A549 treated with CpdA at 1 μM for 4 hours (cell line): ENCODE data around the gene PARP12. TPM values are rescaled to one million over a fixed set of nuclear protein-coding genes. Genes with fewer than 3 reads are reported as not detected.

Experiments used
- total RNA-seq: library from RNA; stranded (reverse); fragments of 200-300 nt; extraction: Qiagen RNA extraction; gene quantifications from 5 replicates; pipeline ENCODE4 v1.2.3, GENCODE V29; 2022; ENCODE audit warnings: low read depth

The PARP12 gene, protein sequence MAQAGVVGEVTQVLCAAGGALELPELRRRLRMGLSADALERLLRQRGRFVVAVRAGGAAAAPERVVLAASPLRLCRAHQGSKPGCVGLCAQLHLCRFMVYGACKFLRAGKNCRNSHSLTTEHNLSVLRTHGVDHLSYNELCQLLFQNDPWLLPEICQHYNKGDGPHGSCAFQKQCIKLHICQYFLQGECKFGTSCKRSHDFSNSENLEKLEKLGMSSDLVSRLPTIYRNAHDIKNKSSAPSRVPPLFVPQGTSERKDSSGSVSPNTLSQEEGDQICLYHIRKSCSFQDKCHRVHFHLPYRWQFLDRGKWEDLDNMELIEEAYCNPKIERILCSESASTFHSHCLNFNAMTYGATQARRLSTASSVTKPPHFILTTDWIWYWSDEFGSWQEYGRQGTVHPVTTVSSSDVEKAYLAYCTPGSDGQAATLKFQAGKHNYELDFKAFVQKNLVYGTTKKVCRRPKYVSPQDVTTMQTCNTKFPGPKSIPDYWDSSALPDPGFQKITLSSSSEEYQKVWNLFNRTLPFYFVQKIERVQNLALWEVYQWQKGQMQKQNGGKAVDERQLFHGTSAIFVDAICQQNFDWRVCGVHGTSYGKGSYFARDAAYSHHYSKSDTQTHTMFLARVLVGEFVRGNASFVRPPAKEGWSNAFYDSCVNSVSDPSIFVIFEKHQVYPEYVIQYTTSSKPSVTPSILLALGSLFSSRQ
- total RNA-seq, result 22.8 to 29.9 TPM (median 24.9 TPM) in 5 replicates

DNA sequence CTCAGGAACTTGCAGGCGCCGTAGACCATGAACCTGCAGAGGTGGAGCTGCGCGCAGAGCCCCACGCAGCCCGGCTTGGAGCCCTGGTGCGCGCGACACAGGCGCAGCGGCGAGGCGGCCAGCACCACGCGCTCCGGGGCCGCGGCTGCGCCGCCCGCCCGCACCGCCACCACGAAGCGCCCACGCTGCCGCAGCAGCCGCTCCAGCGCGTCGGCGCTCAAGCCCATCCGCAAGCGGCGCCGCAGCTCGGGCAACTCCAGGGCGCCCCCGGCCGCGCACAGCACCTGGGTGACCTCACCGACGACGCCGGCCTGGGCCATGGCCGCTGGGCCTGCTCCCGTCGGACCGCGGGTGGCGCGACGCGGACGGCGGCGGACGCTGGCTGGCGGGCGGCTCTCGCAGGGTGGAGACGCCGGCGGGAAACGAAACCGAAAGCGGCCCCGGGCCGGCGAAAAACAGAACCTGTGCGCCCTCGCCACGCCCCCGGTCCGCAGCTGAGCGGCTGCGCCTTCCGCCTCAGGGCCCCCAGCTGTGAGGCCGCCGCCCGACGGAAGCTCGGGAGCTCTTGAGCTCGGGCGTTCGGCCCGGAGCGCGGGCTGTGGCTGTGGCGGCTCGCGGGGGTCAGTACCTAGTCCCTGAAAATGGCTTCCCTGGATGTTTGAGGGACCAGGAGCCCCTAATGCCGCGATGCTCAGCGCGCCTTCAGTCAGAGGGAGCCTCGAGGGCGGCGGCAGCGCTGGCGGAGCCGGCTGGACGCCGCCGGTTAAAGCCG lies at the start of gene PARP12:
TSS of gene PARP12 (minus strand) at position 424 of the 772 bp plus-strand sequence. CDS start at position 320, 104 bp downstream.

Other genes with a start within 250 kb of the PARP12 start
- 8.3 to 11.9 TPM (median 10.7 TPM) in 5 replicates for gene TBXAS1, start 233.7 kb downstream of the PARP12 start, total RNA-seq
- gene KDM7A, start 114.0 kb upstream of the PARP12 start, total RNA-seq, result 1.9 to 3.0 TPM (median 3.0 TPM) in 5 replicates